GM15510 (cell line): ENCODE measurements around the gene MIDN.

ENCODE experiments used
- POLR2A ChIP-seq: IDR thresholded peaks from 3 replicates; pipeline ENCODE4 v1.6.1; 2011; ENCODE audit warnings: borderline replicate concordance; ENCODE audit not compliant: insufficient read length; ENCODE audit errors: extremely low read depth

The MIDN gene

DNA sequence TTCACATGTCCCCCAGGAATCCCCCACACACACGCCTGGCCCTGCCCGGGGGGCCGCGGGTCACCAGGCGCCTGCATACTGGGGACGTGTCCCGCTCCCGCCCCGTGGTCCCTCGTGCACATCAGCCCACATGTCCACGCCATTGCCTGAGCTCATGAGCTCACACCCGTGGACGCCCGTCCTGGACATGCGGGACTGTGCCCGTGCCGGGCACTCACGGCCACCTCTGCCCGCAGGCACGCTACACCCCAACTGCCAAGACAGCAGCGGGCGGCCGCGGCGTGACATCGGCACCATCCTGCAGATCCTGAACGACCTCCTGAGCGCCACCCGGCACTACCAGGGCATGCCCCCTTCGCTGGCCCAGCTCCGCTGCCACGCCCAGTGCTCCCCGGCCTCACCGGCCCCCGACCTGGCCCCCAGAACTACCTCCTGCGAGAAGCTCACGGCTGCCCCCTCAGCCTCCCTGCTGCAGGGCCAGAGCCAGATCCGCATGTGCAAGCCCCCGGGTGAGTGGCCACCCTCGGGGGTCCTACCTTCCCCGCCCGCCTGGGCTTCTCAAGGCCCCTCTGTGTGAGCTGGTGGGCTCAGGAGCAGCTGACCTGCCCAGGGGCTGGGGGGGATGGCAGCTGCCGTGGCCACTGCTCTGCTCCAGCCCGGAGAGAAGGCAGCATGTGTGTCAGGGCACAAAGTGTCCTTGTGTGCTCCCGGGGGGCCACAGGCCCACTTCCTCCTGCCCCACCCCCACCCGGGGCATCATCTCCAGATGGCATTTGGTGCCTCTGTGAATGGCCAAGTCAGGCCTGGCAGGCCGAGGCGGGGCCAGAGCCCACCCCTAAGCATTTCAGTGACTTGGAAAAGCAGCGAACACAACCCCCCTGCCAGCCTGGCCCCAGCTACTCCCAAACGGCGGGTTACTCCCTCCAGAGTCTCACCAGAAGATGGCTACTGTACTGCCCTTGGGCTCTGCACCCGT lies 7.1 kb downstream of the MIDN start:
- peak; percentile 3 for TF ChIP-seq POLR2A

DNA sequence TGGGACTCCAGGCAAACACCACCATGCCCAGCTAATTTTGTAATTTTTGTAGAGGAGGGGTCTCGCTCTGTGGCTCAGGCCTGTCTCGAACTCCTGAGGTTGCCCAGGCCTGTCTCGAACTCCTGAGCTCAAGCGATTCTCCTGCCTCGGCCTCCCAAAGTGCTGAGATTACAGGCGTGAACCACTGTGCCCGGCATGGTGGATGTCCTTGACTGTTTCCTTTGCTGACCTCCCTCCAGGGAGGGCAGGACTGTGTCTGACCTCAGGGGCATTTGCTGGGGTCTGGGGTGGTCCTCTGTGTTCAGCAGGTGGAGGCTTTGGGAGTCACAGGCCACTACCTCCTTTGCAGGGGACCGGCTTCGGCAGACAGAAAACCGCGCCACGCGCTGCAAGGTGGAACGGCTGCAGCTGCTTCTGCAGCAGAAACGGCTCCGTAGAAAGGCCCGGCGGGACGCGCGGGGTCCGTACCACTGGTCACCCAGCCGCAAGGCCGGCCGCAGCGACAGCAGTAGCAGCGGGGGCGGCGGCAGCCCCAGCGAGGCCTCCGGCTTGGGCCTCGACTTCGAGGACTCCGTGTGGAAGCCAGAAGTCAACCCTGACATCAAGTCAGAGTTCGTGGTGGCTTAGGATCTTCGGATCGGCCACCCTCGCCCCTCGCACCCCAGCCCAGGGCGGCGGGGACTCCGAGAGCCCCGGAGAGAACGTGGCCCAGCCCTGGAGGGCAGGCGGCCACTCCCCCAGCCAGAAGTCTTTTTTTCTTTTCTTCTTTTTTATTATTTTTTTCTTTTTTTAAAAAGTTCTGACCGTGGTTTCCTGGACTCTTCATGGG lies 8.5 kb downstream of the MIDN start:
- no peak for TF ChIP-seq POLR2A

DNA sequence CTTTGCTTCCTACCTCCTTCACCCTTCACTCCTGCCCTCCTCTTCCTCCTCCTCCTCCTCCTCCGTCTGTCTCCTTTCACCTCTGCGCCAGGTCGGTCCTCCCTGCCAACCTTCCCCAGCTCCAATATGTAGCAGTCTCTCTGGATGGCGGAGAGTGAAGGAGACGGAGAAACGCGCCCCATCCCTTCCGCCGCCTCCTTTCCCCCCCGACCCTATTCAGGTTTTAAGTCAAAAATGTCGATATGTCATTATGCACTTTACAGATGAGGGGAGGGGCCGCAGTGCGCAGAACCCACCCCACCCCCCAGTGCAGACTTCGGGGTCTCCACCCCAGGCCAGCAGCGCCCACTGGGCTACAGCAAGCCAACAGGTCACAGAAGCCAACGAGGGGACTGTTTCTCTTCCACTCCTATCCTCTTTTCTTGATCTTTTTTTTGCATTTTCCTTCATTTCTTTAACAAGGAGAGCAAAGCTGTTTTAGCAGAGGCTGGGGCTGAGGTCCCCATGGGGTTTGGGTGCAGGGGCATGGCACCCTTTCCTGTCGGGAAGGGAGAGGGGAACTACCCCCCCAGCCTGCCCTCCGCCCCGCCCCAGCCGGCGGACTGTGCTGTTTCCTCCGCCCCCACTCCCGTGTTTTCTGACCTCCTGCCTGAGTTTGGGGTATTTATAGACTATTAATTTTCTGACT lies 9.2 kb downstream of the MIDN start:
- TF ChIP-seq POLR2A, result no peak

DNA sequence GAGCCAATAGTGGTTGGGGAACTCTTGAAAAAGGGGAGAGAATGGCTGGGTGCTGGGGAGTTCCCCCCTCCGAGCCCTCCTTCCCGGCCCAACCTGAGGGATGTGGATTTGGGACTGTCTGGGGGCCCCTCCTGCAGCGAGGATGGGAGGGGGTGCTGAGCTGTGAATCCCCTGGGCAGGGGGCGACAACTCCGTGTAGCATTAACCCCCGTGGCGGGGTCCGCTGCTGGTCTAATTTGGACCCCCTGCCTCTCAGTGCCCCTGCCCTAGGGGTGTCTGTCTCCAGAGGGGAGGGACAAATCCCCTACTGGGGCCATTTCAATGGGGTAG lies 9.7 kb downstream of the MIDN start:
- peak; percentile 24 for TF ChIP-seq POLR2A

- no peak for TF ChIP-seq POLR2A
Observed at GRCh38 chr19:1258707-1259205, 10.4 kb downstream of the MIDN start.

DNA sequence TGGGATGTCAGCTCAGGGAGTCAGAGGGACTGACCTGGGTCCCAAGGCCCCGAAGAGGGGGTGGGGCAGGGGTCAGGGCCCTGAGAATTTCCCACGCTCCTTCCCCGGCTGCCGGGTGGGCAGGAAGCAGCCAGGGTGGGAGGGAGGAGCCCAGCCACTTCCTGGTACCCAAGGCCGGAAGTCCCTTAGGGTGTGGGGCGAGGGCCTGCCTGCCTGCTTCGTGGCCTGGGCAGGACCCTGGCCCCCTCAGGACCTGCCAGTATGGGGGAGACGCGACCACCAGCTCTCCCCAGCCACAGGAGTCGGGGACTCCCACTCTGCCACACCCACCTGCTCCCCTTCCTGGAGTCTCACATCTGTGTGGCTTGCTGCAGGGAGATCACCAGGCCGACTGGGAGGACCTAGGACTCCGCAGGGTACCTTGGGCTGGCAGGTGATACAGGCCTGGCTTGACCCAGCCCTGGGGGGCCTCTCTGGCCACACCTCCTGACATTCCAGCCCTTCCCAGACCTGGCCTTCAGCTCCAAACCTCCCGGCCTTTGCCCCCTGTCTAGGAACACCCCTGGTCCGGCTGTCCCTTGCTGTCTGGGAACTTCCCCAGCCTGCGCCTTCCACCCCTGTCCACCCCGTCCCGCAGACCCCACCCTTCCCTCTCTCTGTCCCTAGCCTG lies 11.0 kb downstream of the MIDN start:
- TF ChIP-seq POLR2A, result peak; percentile 66

DNA sequence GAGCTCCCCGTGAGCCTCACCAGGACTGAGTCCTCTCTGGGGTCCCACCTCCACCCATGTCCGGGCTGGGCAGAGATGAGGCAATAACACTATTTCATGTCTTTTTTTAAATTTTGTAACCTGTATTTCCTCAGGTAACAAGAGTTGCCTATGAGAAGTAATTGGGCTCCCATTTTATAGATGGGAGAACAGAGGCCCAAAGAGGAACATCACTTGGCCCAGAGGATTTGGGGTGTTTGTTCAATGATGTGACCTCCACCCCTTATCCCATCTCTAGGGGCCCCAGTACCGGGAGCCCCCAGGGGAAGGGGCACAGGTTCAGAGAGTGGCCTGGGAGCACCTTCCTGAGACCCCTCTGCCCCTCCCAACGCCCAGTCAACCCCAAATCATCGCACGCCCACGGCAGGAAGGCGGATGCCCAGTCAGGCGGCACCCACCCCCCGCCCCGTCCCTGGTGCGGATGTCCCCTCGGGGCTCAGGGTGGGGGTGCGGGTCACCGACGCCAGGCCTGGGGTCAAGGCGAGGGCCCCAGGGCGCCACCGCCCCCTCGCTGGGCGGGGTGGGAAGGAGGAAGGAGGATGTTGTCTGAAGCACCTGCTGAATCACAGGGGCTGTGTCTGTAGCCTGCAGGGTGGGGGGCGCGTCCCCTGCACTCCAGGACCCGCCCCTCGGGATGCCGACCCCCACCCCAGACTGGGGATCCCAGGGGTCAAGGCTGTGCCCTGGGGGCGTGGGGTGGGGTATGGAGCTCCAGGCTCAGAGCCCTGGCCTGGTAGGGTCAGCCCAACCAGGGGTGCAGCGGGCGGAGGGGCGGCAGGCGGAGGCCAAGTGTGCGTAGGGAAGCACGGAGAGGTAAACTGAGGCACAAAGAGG lies 11.7 kb downstream of the MIDN start:
- TF ChIP-seq POLR2A, result no peak

- TF ChIP-seq POLR2A, result peak; percentile 67
Observed at GRCh38 chr19:1260749-1261537, 12.6 kb downstream of the MIDN start.

DNA sequence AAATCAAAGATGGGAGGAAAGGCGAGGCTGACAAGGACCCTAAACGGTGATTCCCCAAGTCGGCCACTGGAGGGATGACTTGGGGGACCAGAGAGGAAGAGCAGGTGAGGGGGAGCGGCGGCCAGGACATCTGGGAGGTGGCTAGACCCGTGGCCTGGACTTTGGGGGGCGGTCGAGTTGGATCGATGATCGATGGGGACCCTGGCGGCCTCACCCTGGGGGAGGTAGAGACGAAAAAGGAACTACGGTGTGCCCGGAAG lies 13.1 kb downstream of the MIDN start:
- no peak for TF ChIP-seq POLR2A

- no peak for TF ChIP-seq POLR2A
Observed at GRCh38 chr19:1261798-1262622, 13.6 kb downstream of the MIDN start.

DNA sequence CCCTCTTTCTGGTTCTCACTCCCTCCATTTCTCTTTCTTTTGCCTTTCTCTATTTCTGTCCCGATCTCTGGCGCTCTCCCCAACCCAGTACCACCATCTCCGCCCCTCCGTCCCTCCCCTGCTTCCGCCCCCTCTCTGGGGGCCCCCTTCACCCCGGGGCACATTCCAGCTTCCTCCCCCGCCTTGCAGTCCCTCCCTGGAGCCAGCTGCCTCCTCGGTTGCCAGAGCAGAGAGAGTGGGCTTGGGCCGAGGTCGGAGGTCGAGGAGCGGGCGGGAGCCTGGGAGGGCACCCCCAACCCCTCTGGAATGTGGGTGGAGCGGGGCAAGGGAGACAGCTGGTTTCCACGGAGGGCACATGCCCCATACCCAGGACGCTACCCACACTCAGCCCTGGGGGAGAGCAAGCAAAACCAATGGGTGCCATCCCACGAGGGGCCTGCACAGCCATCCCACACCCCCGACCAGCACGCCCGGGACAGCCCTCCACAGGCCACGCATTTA lies 14.3 kb downstream of the MIDN start:
- TF ChIP-seq POLR2A, result no peak

DNA sequence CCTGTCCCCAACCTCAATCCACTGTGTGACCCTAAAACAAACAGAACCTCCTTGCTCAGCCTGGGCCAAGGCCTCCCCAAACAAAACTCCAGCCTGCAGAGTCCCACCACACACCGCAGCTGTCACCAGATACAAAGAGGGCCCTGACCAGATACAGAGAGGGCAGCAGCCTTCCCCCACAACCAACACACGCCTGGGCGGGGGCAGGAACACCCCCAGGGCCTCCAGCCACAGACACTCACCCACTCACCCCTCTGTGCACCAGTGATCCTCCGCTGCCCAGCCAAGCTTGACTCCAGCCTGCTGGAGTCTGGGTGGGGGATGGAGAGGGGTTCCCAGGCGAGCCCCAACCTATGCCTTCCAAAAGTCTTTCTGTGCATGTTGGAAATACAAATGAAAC lies 14.8 kb downstream of the MIDN start:
- no peak for TF ChIP-seq POLR2A

- no peak for TF ChIP-seq POLR2A
Observed at GRCh38 chr19:1264801-1265614, 16.6 kb downstream of the MIDN start.
